22Rv1 (cell line): ENCODE results near the gene SLC13A3.

Experiments
- H3K27ac ChIP-seq: fragments of 450-650 bp; 2 replicates; pipeline ENCODE4 v1.5.1; 2017
- ZFX ChIP-seq: fragments of 450-650 bp; IDR thresholded peaks from 2 replicates; pipeline ENCODE4 v1.6.1; 2017; ENCODE audit warnings: antibody characterized with exemption, borderline replicate concordance
- TF ChIP-seq, protein P1 (sequence below): fragments of 450-650 bp; IDR thresholded peaks from 2 replicates; pipeline ENCODE4 v1.5.1; 2017; ENCODE audit warnings: mild to moderate bottlenecking

Gene SLC13A3

DNA sequence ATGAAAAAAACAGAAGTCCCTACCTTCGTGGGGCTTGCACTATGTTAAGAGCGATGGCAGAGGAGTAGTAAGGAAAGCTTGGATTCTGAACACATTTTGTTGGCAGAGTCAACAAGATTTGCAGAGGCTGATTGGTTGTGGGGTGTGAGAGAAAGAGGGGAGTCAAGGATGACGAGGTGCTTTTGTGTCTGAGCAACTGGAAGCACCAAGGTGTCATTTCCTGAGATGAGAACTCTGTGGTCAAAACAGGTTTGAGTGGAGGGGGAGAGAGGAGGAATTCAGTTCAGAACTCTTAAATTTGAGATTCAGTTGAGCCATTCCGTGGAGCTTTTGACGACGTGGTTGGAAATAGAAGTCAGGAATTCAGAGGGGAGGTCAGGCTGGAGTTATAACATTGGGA, 104.3 kb downstream of the SLC13A3 start:
- TF ChIP-seq, protein P1, sequence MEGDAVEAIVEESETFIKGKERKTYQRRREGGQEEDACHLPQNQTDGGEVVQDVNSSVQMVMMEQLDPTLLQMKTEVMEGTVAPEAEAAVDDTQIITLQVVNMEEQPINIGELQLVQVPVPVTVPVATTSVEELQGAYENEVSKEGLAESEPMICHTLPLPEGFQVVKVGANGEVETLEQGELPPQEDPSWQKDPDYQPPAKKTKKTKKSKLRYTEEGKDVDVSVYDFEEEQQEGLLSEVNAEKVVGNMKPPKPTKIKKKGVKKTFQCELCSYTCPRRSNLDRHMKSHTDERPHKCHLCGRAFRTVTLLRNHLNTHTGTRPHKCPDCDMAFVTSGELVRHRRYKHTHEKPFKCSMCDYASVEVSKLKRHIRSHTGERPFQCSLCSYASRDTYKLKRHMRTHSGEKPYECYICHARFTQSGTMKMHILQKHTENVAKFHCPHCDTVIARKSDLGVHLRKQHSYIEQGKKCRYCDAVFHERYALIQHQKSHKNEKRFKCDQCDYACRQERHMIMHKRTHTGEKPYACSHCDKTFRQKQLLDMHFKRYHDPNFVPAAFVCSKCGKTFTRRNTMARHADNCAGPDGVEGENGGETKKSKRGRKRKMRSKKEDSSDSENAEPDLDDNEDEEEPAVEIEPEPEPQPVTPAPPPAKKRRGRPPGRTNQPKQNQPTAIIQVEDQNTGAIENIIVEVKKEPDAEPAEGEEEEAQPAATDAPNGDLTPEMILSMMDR = no peak
- TF ChIP-seq ZFX = no peak
- no peak overlapping the region for H3K27ac ChIP-seq

DNA sequence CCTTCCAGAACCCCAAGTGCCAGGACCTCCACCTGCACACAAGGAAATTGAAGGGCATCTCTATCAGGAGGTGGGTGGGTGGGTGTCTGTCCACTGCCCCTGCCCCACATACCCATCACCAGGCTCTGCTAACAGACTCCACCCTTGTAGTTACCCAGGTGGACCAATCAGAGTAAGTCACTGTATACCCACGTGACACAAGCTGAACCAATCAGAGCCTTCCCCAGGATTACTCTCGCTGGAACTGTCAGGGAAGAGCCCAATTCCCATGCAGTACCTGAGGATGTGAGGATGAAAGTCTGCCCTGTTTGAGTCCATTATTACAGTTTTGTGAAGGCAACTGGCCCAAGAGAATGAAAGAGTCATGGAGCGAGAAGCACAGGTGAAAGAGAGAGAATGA, 105.0 kb downstream of the SLC13A3 start:
- no peak overlapping the region for H3K27ac ChIP-seq
- TF ChIP-seq ZFX = no peak
- TF ChIP-seq, protein P1 = no peak

DNA sequence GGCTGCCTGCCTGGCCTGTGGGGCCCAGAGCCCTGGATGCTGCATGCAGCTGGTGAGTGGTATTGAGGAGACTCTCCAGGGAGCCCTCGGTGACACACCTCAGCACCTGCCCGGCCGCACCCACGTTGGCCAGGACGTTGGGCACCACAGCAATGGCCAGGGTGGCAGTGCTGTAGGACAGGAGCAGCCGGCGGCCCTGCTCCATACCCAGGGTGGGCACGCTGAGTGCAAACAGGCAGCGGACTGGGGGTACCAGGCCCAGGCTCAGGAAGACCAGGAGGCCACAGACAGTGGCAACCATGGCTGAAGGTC, 105.5 kb downstream of the SLC13A3 start:
- TF ChIP-seq, protein P1 = no peak
- no peak for TF ChIP-seq ZFX
- H3K27ac ChIP-seq = no peak overlapping the region

DNA sequence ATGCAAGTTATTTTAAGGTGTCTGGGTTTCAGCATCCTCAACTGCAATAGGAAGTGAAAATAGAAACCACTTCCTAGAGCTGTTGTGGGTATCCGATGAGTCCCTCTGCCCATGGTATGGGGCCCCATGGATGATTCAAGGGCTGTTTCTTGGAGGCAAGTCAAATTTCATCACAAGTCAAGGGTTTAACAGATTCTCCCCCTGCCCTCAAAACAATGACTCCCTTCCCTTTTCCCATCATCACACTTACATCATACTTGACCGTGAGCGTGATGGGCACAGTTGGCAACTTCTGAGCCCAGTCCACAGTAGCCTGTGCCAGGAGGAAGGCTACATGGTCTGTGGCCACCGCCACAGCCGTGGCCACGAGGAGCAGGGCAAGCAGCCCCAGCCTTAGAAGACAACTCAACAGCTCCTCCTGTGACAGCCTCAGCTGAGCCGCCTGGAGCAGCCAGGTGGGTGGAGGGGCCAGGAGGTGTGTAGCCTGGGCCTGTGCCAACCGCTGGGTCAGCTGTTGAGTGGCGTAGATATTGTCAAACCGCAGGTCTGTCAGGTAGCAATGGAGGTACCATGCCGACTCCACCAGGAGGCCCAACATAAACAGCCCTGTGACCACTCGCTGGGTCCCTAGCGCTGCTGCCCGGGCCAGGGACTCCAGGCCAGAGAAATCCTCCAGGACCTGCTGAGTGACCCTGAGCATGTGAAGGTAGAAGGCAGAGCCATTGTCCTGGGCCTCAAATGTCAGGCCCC, 106.0 kb downstream of the SLC13A3 start:
- TF ChIP-seq ZFX = no peak
- TF ChIP-seq, protein P1 = no peak
- H3K27ac ChIP-seq = no peak overlapping the region

DNA sequence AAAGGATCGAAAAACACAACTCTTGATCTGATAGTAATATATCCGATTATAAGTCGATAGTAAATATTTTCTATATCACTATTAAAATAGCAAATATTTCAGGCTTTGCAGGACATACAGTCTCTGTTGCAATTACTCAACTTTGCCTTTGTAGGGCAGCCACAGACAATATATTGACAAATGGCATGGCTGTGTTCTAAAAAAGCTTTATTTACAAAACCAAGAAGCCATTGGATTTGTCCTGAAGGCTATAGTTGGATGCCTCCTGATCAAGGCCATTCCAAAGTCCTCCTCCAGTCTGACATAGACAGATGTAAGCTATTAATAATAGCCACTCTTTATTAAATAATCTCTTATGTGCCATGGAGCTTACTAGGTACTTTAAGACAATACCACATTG, 106.7 kb downstream of the SLC13A3 start:
- H3K27ac ChIP-seq = no peak overlapping the region
- no peak for TF ChIP-seq ZFX
- TF ChIP-seq, protein P1 = no peak

DNA sequence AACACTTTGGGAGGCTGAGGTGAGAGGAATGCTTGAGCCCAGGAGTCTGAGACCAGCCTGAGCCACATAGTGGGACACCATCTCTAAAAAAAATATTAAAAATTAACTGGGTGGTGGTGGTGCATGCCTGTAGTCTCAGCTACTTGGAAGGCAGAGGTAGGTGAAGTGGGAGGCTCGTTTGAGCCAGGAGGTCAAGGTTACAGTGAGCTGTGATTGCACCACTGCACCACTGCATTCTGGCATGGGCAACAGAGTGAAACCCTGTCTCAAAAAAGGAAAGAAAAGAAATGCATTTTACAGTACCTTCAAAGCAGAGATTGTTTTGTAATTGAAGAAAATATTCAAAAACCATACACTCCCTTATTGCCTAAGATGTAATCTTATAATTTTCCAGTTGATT, 107.3 kb downstream of the SLC13A3 start:
- TF ChIP-seq, protein P1 = no peak
- TF ChIP-seq ZFX = no peak
- H3K27ac ChIP-seq = no peak overlapping the region

DNA sequence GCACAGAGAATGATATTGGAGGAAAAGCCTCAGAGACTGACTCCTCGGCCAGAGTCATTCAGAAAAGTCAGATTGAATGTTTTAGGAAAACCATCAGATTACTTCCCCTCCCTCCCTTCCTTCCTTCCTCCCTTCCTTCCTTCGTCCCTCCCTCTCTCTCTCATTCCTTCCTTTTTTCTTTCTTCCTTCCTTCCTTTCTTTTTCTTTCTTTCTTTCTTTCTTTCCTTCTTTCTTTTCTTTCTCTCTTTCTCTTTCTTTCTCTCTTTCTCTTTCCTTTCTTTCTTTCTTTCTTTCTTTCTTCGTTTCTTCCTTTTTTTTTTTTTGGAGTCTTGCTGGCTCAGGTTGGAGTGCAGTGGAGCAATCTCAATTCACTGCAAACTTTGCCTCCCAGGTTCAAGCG, 108.2 kb downstream of the SLC13A3 start:
- no peak overlapping the region for H3K27ac ChIP-seq
- TF ChIP-seq, protein P1 = no peak
